ENCODE data around the gene CACNB3. TPM values are rescaled to one million over a fixed set of nuclear protein-coding genes. Genes with fewer than 3 reads are reported as not detected.

CACNB3 gene
- total RNA-seq, 1 experiment from 2014 or later = 7.0 TPM

DNA sequence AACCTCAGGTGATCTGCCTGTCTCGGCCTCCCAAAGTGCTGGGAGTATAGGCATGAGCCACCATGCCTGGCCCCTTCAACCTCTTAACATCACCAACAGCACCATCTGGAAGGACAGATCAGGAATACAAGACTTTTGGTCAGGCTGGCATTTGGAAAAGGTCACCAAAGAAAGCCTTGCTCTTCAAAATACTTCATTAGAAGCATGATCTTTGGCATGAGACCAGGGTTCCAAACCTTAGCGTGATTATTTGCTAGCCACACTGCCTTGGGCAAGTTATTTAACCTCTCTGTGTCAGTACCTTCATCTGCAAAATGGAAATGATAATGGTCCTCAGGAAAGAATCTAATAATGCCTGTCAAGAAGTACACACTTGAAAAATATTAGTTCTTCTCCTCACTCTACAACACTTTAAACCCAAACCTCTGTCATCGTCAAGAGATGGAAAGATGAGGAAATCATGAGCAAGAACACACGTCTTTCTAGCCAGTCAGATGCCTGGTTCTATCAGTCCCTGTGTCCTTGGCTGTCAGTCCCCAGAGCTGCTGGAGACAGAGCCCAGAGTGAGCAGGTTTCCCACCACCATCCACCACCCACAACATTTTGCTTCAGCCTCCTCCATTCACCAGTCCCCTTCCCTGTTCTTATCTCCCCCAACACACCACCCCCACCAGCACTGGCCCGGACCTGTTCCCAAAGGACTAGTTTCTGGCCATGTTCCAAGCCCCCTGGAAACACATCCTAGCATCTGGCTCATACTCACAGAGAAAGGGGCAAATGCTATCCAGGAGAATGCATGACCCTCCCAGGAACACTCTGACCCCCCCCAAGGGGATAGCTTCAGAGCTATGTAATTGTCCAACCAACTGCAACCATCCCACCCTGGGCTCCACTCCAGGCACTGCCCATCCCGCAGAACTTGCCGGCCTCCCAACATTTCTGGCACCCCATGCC is 31.4 kb upstream of the CACNB3 start:
- DNase-seq (ENCODE audit: unreplicated experiment) = no peak
- BruUV-seq (replicated peaks) = no TSS peak
- Mint-ChIP-seq H3K4me1 (ENCODE audit: insufficient read depth, unreplicated experiment) (peaks cover 27% of the 10 kb centered on the region), H3K4me3 (ENCODE audit: unreplicated experiment) (peak overlapping the region; percentile 86), H3K36me3 (ENCODE audit: insufficient read depth, unreplicated experiment) (peaks cover 3% of the 10 kb centered on the region), H3K27ac (ENCODE audit: low read depth, unreplicated experiment) (peak overlapping the region; percentile 95), H3K27me3 (ENCODE audit: insufficient read depth, unreplicated experiment) (no peaks in the 10 kb centered on the region), H3K9me3 (ENCODE audit: unreplicated experiment) (no peaks in the 10 kb centered on the region)
- TF ChIP-seq, protein P1, sequence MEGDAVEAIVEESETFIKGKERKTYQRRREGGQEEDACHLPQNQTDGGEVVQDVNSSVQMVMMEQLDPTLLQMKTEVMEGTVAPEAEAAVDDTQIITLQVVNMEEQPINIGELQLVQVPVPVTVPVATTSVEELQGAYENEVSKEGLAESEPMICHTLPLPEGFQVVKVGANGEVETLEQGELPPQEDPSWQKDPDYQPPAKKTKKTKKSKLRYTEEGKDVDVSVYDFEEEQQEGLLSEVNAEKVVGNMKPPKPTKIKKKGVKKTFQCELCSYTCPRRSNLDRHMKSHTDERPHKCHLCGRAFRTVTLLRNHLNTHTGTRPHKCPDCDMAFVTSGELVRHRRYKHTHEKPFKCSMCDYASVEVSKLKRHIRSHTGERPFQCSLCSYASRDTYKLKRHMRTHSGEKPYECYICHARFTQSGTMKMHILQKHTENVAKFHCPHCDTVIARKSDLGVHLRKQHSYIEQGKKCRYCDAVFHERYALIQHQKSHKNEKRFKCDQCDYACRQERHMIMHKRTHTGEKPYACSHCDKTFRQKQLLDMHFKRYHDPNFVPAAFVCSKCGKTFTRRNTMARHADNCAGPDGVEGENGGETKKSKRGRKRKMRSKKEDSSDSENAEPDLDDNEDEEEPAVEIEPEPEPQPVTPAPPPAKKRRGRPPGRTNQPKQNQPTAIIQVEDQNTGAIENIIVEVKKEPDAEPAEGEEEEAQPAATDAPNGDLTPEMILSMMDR (IDR thresholded peaks at IDR 0.05; ENCODE audit: unreplicated experiment) = no peak
- ChIA-PET POLR2A (no interaction called here), CTCF (interaction anchor here (1.3 to 5.0 kb wide), 3 partner anchors 8 to 33 kb away, joined by 5 to 31 read pairs (median 5); no protein-coding TSS in a partner anchor)
- intact Hi-C loops (cut with micrococcal nuclease) = no loop called here

DNA sequence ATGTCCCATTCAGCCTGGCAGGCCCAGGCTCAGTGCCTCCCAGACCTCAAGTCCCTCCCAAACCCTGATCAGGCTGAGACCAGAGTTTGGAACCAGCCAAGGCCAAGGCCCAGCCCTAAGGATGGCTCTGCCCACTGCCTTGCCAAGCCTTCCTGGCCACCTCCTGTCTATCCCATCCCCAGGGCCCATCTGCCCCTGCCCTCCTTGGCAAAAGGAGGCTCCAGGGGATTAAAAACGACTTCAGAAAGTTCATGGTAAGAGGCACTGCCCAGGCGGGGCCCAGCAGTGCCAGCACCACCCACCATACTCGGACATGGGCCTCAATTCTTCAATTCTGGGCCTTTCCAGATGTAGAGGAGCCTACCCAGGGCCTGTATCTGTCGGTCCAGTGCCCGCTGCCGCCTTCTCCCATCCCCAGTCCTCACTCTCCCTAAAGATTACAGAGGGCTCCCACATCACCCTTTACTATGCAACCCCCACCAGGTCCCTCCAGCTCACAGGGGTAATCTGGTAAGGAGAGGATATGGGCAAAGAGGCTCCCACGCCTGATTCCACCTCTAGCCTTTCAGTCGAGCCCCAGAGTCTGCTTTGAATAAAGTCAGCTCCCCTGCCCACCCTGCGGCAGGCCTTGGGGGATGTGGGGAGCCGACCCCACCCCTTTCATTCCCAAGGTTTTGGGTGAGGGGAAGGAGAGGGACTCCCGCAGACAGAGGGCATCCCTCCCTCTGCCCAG is 30.3 kb upstream of the CACNB3 start:
- peaks cover 22% of the 10 kb centered on the region for H3K4me1 Mint-ChIP-seq (ENCODE audit: insufficient read depth, unreplicated experiment)
- TF ChIP-seq, protein P1 (IDR thresholded peaks at IDR 0.05; ENCODE audit: unreplicated experiment) = no peak
- ChIA-PET CTCF (interaction anchor here (0.8 to 1.8 kb wide), 3 partner anchors 8 to 268 kb away, joined by 3 to 5 read pairs (median 4); no protein-coding TSS in a partner anchor), POLR2A (interaction anchor here (0.8 to 2.6 kb wide), 2 partner anchors 9 to 27 kb away, joined by 3 to 19 read pairs; no protein-coding TSS in a partner anchor)
- H3K27ac Mint-ChIP-seq (ENCODE audit: low read depth, unreplicated experiment) = peak overlapping the region; percentile 95
- H3K27me3 Mint-ChIP-seq (ENCODE audit: insufficient read depth, unreplicated experiment) = no peaks in the 10 kb centered on the region
- intact Hi-C loops (cut with micrococcal nuclease) = no loop called here
- H3K36me3 Mint-ChIP-seq (ENCODE audit: insufficient read depth, unreplicated experiment) = no peaks in the 10 kb centered on the region
- no TSS peak for BruUV-seq (replicated peaks)
- H3K9me3 Mint-ChIP-seq (ENCODE audit: unreplicated experiment) = no peaks in the 10 kb centered on the region
- peak overlapping the region; percentile 86 for H3K4me3 Mint-ChIP-seq (ENCODE audit: unreplicated experiment)
- DNase-seq (ENCODE audit: unreplicated experiment) = no peak

DNA sequence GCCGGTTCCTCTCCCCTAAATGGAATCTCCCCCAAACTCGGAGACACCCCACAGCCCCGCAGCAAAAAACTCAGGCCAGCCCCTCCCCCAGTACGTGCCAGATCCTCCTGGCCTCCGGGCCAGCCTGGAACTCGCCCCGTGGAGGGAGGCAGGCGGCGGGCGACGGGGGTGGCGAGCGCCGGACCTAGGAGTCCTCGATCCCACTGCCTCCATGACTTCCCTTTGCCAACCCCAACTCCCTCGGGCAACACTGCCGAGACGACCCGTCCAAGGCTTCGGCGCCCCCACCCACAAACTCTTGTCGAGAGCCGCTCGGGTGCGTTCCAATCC is 29.8 kb upstream of the CACNB3 start:
- H3K4me3 Mint-ChIP-seq (ENCODE audit: unreplicated experiment) = peak overlapping the region; percentile 86
- BruUV-seq (replicated peaks) = no TSS peak
- H3K27ac Mint-ChIP-seq (ENCODE audit: low read depth, unreplicated experiment) = peak overlapping the region; percentile 95
- no peak for DNase-seq (ENCODE audit: unreplicated experiment)
- no peaks in the 10 kb centered on the region for H3K27me3 Mint-ChIP-seq (ENCODE audit: insufficient read depth, unreplicated experiment)
- ChIA-PET CTCF (interaction anchor here (0.8 to 1.8 kb wide), 4 partner anchors 8 to 268 kb away, joined by 3 to 9 read pairs (median 4); no protein-coding TSS in a partner anchor), POLR2A (interaction anchor here (0.6 to 2.6 kb wide), 8 partner anchors 9 to 321 kb away, joined by 3 to 19 read pairs (median 3); partner anchors contain the start of gene CCNT1)
- TF ChIP-seq, protein P1 (IDR thresholded peaks at IDR 0.05; ENCODE audit: unreplicated experiment) = no peak
- intact Hi-C loops (cut with micrococcal nuclease) = no loop called here
- no peaks in the 10 kb centered on the region for H3K36me3 Mint-ChIP-seq (ENCODE audit: insufficient read depth, unreplicated experiment)
- H3K9me3 Mint-ChIP-seq (ENCODE audit: unreplicated experiment) = no peaks in the 10 kb centered on the region
- H3K4me1 Mint-ChIP-seq (ENCODE audit: insufficient read depth, unreplicated experiment) = peaks cover 22% of the 10 kb centered on the region

Data from MCF 10A (cell line).